ENCODE results near the gene WDR81. TPM values are rescaled to one million over a fixed set of nuclear protein-coding genes. Genes with fewer than 3 reads are reported as not detected.

WDR81 gene
- polyA plus RNA-seq, 2 of the 4 experiments (the other 2 are of a cell fraction), result 4.9 to 26.8 TPM

DNA sequence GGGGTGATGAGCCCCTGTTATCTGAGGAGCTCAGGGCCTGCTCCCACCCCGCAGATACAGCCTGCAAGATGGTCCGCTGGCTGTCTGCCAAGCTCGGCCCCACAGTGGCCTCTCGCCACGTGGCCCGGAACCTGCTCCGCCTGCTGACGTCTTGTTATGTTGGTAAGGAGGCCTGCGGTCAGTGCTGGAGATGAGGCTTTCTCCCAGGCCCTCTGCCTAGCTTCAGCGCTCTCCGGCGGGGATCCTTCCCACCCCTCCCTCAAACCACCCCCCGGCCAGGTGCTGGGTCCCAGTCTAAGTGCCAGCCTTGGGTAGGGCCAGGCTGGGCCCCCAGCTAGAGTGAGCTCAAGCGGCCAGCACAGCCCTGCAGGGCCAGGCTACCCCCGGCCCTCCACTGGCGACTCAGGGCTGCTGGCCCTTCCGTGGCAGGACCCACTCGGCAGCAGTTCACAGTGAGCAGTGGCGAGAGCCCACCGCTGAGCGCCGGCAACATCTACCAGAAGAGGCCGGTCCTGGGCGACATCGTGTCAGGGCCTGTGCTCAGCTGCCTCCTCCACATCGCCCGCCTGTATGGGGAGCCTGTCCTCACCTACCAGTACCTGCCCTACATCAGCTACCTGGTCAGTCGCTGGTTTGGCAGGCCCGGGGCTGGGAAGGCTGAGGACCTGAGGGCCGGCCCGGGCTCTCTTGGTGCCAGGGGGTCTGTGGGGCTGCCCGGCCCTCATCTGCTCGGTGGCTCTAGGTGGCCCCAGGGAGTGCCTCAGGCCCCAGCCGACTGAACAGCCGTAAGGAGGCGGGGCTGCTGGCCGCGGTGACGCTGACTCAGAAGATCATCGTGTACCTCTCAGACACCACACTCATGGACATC lies 6.1 kb downstream of the WDR81 start:
- H3K9me3 ChIP-seq, result no peaks in the 10 kb centered on the region
- POLR2A ChIA-PET, result interaction anchor here (0.8 to 1.2 kb wide), 3 partner anchors 9 to 22 kb away, joined by 3 to 7 read pairs (median 3); no protein-coding TSS in a partner anchor
- DNase-seq (ENCODE audit: low read depth in 1 of 2, low spot score in 1 of 2) (no peak), FAIRE-seq (no peak), ATAC-seq (peak; percentile 30 to 40; a peak in 4 of 6 replicates)
- H3K4me2 ChIP-seq, result no peak overlapping the region
- H3K4me1 ChIP-seq, result peaks cover 9% of the 10 kb centered on the region
- CTCF ChIA-PET, result interaction anchor here (1.1 to 23.8 kb wide), 10 partner anchors 12 to 293 kb away, joined by 3 to 591 read pairs (median 4); partner anchors contain the start of gene SERPINF1
- H3K4me3 ChIP-seq, result no peak overlapping the region
- H3K27ac ChIP-seq, result peak overlapping the region; percentile 18 to 21; a peak in 1 of 6 replicates
- 77% methylated on average over 27 of the region's 40 CpGs for WGBS (ENCODE audit: missing lambda C conversion rate)
- TF ChIP-seq MYC (IDR thresholded peaks at IDR 0.05; ENCODE audit: borderline replicate concordance, low read length) (no peak), FOSB (CRISPR knock-in tag; IDR thresholded peaks at IDR 0.05) (no peak), KDM1A (IDR thresholded peaks at IDR 0.05; ENCODE audit: low read depth) (no peak), ZSCAN20 (CRISPR knock-in tag; IDR thresholded peaks at IDR 0.05) (no peak), SMC3 (IDR thresholded peaks at IDR 0.05) (no peak), RARB (CRISPR knock-in tag; IDR thresholded peaks at IDR 0.05) (no peak), BHLHE40 (IDR thresholded peaks at IDR 0.05; ENCODE audit: low read depth, low read length) (no peak), POLR2AphosphoS2 (conservative IDR thresholded peaks at IDR 0.05; ENCODE audit: low read length) (no peak), NPAS2 (CRISPR knock-in tag; IDR thresholded peaks at IDR 0.05; ENCODE audit: borderline replicate concordance) (no peak), JUN (IDR thresholded peaks at IDR 0.05) (no peak), ESRRA (IDR thresholded peaks at IDR 0.05; ENCODE audit: borderline replicate concordance, low read length) (no peak)
- TF ChIP-seq, protein P1, sequence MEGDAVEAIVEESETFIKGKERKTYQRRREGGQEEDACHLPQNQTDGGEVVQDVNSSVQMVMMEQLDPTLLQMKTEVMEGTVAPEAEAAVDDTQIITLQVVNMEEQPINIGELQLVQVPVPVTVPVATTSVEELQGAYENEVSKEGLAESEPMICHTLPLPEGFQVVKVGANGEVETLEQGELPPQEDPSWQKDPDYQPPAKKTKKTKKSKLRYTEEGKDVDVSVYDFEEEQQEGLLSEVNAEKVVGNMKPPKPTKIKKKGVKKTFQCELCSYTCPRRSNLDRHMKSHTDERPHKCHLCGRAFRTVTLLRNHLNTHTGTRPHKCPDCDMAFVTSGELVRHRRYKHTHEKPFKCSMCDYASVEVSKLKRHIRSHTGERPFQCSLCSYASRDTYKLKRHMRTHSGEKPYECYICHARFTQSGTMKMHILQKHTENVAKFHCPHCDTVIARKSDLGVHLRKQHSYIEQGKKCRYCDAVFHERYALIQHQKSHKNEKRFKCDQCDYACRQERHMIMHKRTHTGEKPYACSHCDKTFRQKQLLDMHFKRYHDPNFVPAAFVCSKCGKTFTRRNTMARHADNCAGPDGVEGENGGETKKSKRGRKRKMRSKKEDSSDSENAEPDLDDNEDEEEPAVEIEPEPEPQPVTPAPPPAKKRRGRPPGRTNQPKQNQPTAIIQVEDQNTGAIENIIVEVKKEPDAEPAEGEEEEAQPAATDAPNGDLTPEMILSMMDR (IDR thresholded peaks at IDR 0.05), result no peak

- DNase-seq (ENCODE audit: low read depth in 1 of 2, low spot score in 1 of 2), result no peak
- no peak for FAIRE-seq
- POLR2A ChIA-PET, result interaction anchor here (0.6 to 1.1 kb wide), 2 partner anchors 22 to 62 kb away, joined by 3 read pairs; no protein-coding TSS in a partner anchor
- WGBS (ENCODE audit: missing lambda C conversion rate), result 83% methylated on average over 10 of the region's 10 CpGs
- CTCF ChIA-PET, result interaction anchor here (1.1 to 23.8 kb wide), 8 partner anchors 12 to 293 kb away, joined by 3 to 591 read pairs (median 4); partner anchors contain the start of gene SERPINF1
- H3K4me2 ChIP-seq, result no peak overlapping the region
- H3K4me1 ChIP-seq, result peaks cover 14% of the 10 kb centered on the region
- ATAC-seq, result no peak
- TF ChIP-seq, protein P1 (IDR thresholded peaks at IDR 0.05), result no peak
- TF ChIP-seq, protein P2, sequence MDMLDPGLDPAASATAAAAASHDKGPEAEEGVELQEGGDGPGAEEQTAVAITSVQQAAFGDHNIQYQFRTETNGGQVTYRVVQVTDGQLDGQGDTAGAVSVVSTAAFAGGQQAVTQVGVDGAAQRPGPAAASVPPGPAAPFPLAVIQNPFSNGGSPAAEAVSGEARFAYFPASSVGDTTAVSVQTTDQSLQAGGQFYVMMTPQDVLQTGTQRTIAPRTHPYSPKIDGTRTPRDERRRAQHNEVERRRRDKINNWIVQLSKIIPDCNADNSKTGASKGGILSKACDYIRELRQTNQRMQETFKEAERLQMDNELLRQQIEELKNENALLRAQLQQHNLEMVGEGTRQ (IDR thresholded peaks at IDR 0.05), result no peak
- no peak for TF ChIP-seq POLR2A (IDR thresholded peaks at IDR 0.05; ENCODE audit: low read length)
- no peak for TF ChIP-seq RARB (CRISPR knock-in tag; IDR thresholded peaks at IDR 0.05)
- TF ChIP-seq, protein P3, sequence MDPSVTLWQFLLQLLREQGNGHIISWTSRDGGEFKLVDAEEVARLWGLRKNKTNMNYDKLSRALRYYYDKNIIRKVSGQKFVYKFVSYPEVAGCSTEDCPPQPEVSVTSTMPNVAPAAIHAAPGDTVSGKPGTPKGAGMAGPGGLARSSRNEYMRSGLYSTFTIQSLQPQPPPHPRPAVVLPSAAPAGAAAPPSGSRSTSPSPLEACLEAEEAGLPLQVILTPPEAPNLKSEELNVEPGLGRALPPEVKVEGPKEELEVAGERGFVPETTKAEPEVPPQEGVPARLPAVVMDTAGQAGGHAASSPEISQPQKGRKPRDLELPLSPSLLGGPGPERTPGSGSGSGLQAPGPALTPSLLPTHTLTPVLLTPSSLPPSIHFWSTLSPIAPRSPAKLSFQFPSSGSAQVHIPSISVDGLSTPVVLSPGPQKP (IDR thresholded peaks at IDR 0.05; ENCODE audit: low read depth, low read length), result no peak
- no peak for TF ChIP-seq ZFP36 (IDR thresholded peaks at IDR 0.05; ENCODE audit: borderline replicate concordance, partially characterized antibody)
- TF ChIP-seq, protein P4, sequence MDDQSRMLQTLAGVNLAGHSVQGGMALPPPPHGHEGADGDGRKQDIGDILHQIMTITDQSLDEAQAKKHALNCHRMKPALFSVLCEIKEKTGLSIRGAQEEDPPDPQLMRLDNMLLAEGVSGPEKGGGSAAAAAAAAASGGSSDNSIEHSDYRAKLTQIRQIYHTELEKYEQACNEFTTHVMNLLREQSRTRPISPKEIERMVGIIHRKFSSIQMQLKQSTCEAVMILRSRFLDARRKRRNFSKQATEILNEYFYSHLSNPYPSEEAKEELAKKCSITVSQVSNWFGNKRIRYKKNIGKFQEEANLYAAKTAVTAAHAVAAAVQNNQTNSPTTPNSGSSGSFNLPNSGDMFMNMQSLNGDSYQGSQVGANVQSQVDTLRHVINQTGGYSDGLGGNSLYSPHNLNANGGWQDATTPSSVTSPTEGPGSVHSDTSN (IDR thresholded peaks at IDR 0.05), result no peak
- TF ChIP-seq MYC (IDR thresholded peaks at IDR 0.05; ENCODE audit: borderline replicate concordance, low read length), result no peak
- no peak for TF ChIP-seq MAZ (IDR thresholded peaks at IDR 0.05; ENCODE audit: borderline replicate concordance, low read depth, low read length)
- TF ChIP-seq ZNF302 (CRISPR knock-in tag; IDR thresholded peaks at IDR 0.05), result no peak
- TF ChIP-seq EP300 (IDR thresholded peaks at IDR 0.05), result no peak
- TF ChIP-seq JUNB (IDR thresholded peaks at IDR 0.05), result no peak
- no peak for TF ChIP-seq POLR2AphosphoS2 (conservative IDR thresholded peaks at IDR 0.05; ENCODE audit: low read length)
- no peak for TF ChIP-seq ZC3H11A (IDR thresholded peaks at IDR 0.05)
- no peak overlapping the region for H3K4me3 ChIP-seq
- H3K9me3 ChIP-seq, result no peaks in the 10 kb centered on the region
- H3K27ac ChIP-seq, result peak overlapping the region in 1 of 2 experiments; percentile 18; a peak in 1 of 6 replicates
Measured at GRCh38 chr17:1731194-1731506, 6.6 kb downstream of the WDR81 start.

Measured in A549 (cell line).